ENCODE measurements around the gene DIS3L2. TPM values are rescaled to one million over a fixed set of nuclear protein-coding genes. Genes with fewer than 3 reads are reported as not detected.

Gene DIS3L2
- total and polyA plus RNA-seq, 2 of the 8 experiments (the other 6 are each of a cell fraction or from before 2014, with no cell fraction given): 11.5 to 21.6 TPM

DNA sequence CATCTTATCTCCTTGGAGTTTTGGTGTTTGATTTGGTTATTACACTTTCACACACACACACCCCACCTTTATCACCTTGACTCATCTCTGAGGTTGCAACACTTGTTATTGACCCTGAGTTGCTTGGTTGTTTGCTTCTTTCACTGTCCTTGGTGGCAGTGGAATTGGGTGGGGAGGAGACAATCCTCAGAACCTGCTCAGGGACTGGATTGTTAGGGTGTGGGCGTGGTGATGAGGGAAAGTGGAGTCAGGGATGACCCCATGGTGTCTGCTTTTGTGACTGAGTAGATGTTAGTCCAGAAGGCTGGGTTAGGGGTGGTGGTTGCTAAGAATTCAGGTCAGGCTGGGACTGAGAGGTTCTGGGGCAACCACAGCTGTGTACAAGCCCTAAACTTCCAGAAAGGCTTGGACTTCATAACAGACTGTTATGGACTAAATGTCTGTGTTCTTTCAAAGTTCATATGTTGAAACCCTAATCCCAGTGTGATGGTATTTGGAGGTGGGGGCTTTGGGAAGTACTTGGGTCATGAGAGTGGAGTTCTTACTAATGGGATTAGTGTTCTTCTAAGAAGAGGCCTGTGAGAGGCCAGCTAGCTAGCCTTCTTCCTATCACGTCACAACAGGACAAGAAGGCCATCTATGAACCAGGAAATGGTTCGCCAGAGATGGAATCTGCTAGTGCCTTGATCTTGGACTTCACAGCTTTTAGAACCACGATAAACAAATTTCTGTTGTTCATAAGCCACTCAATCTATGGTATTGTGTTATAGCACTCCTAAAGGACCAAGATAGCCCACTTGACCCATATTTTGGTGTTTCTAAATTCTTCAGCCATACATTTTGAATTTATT is 3.4 kb upstream of the DIS3L2 start (continued):
- TF ChIP-seq CTCF (IDR thresholded peaks at IDR 0.05; ENCODE audit: control extremely low read depth in 1 of 3, insufficient read depth in 1 of 3, low read depth in 1 of 3, low read length in 3 of 3) (no peak), HDAC6 (IDR thresholded peaks at IDR 0.05; ENCODE audit: low read depth, low read length) (no peak)

Data from H1 (cell line).